Measurements from ENCODE around the gene DCANP1.

The DCANP1 gene

DNA sequence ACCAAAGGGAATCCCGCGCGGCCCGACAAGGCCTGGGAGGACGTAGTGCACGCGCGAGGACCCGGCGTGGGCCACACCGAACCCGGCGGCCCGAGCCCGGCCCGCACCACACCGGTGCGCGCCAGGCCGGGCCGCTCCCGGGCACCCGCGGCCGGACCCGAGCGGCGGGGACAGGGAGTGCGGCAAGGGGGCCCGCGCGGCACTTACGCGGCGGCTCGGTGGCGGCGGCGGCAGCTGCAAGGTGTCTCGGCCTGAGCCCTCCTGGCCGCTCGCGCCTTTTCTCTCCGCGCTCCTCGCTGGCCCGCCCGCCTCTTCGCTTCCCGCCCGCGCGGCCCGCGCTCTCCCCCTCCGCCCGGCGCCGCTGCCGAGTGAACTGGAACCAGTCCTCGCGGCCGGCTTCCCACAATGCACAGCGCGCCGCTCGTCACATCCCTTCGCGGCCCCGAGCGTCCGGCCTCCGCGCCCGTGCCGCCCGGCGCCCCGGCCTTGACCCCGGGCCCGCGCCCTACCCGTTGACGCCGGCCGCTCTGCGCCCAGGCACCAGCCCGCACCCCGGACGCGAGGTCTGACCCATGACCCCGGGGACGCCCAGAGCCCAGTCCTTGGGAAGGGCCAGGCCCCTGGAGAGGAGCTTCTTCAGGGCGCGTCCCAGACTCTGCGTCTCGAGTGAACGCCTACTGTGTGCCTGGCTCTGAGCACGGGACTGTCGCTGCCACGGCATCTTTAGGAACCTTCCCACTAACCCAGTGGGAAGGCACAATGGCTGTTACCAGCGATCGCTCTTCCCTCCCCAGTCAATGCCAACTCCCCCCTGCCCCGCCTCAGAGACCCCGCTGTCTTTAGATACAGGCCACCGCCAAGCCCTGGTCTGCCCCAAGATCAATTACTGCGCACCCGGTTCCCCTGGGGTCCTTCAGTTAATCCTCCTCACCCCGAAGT lies 48.0 kb downstream of the DCANP1 start, which contains the start of gene MACROH2A1:
Gene MACROH2A1, minus strand, starts transcription at position 377 of the 939 bp plus-strand sequence. CDS start 10,138 bp downstream, outside the sequence.
- Histone ChIP-seq H4K8ac (ENCODE audit: low read depth, low read length) (peak within 1 kb of the TSS; percentile 97), H3K14ac (ENCODE audit: low read length) (peak within 1 kb of the TSS; percentile 93), H3K4me2 (ENCODE audit: low read length) (peak within 1 kb of the TSS; percentile 79), H3K9ac (ENCODE audit: low read length) (peak within 1 kb of the TSS; percentile 97), H3K4me1 (ENCODE audit: control insufficient read depth in 1 of 2, insufficient read depth in 2 of 2, low read length in 2 of 2) (peaks cover 7 to 18% of the 10 kb centered on the region in 2 experiments), H2AK5ac (ENCODE audit: low read length) (peak within 1 kb of the TSS; percentile 69), H3K18ac (ENCODE audit: low read length) (peak within 1 kb of the TSS; percentile 70), H3K4me3 (ENCODE audit: low read depth, low read length) (peak within 1 kb of the TSS; percentile 96), H4K12ac (ENCODE audit: low read depth, low read length) (peak within 1 kb of the TSS; percentile 87), H2BK5ac (ENCODE audit: low read depth, low read length, poor library complexity) (peak within 1 kb of the TSS; percentile 60), H3K79me2 (ENCODE audit: control insufficient read depth, insufficient read depth, low read length, poor library complexity) (peaks cover 16% of the 10 kb centered on the region), H3K23ac (ENCODE audit: low read length) (no peak within 1 kb of the TSS), H3K27me3 (ENCODE audit: insufficient read depth, low read length) (peaks cover 8% of the 10 kb centered on the region), H3K79me1 (ENCODE audit: low read length) (peaks cover 16% of the 10 kb centered on the region), H2BK120ac (ENCODE audit: insufficient read depth, low read length, poor library complexity) (peak within 1 kb of the TSS; percentile 88), H3K27ac (ENCODE audit: low read depth, low read length) (peak within 1 kb of the TSS; percentile 48), H3K4ac (ENCODE audit: low read depth, low read length) (peak within 1 kb of the TSS; percentile 91), H3K9me3 (ENCODE audit: insufficient read depth, low read depth, low read length) (no peaks in the 10 kb centered on the region), H3K36me3 (ENCODE audit: control insufficient read depth in 1 of 2, insufficient read depth in 2 of 2, low read length in 2 of 2) (no peaks in the 10 kb centered on the region), H2AFZ (ENCODE audit: insufficient read depth, low read length, poor library complexity) (peak within 1 kb of the TSS; percentile 94), H2BK12ac (ENCODE audit: low read length) (peak within 1 kb of the TSS; percentile 8), H4K91ac (ENCODE audit: low read depth, low read length) (peak within 1 kb of the TSS; percentile 90)
- peak; percentile 67 to 84 for DNase-seq
- no CpG with 5 or more reads among the region's 109 CpGs for WGBS (ENCODE audit: extremely low coverage, insufficient coverage, insufficient read length)

DNA sequence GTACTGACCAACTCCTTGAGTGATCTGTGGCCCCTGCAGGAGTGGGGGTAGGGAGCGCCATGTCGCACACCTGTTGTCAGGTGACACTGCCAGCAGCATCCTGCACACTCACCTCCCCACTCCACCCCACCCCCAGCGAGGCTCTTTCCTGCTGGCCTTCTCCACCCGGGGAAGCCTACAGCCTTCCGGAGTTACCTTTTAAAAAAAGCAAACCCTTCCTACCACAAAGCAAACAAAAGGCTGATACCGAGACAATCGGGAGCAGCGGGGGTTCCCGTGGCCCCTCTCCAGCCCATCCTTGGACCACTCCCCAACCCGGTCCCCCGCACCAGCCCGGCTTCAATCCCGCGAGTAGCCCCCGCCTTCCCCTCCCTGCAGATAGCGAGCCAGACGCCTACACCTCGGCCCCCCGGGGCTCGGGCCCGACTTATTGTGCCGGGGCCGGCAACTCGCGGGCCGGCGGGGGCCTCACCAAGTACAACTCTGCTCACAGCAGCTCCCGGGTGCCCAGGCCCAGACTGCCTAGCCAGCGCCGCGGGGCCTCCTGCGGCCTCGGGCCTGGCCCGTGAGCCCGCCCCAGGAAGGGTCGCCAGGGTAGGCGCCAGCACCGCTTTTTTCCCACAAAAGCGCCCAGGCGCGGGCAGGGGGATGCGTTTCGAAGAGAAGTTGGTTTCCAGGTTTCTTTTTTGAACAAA lies 48.8 kb downstream of the DCANP1 start:
- no CpG with 5 or more reads among the region's 43 CpGs for WGBS (ENCODE audit: extremely low coverage, insufficient coverage, insufficient read length)
- peak overlapping the region; percentile 91 for H3K4ac ChIP-seq (ENCODE audit: low read depth, low read length)
- H3K27ac ChIP-seq (ENCODE audit: low read depth, low read length): peak overlapping the region; percentile 48
- peak overlapping the region; percentile 88 for H2BK120ac ChIP-seq (ENCODE audit: insufficient read depth, low read length, poor library complexity)
- peak overlapping the region; percentile 96 for H3K4me3 ChIP-seq (ENCODE audit: low read depth, low read length)
- H3K9ac ChIP-seq (ENCODE audit: low read length): peak overlapping the region; percentile 97
- H3K9me3 ChIP-seq (ENCODE audit: insufficient read depth, low read depth, low read length): no peaks in the 10 kb centered on the region
- H3K27me3 ChIP-seq (ENCODE audit: insufficient read depth, low read length): peaks cover 8% of the 10 kb centered on the region
- H3K23ac ChIP-seq (ENCODE audit: low read length): no peak overlapping the region
- H3K18ac ChIP-seq (ENCODE audit: low read length): peak overlapping the region; percentile 70
- H2BK12ac ChIP-seq (ENCODE audit: low read length): no peak overlapping the region
- peak overlapping the region; percentile 87 for H4K12ac ChIP-seq (ENCODE audit: low read depth, low read length)
- peaks cover 16% of the 10 kb centered on the region for H3K79me1 ChIP-seq (ENCODE audit: low read length)
- H3K79me2 ChIP-seq (ENCODE audit: control insufficient read depth, insufficient read depth, low read length, poor library complexity): peaks cover 16% of the 10 kb centered on the region
- peak overlapping the region; percentile 90 for H3K14ac ChIP-seq (ENCODE audit: low read length)
- H3K4me2 ChIP-seq (ENCODE audit: low read length): peak overlapping the region; percentile 79
- H3K36me3 ChIP-seq (ENCODE audit: control insufficient read depth in 1 of 2, insufficient read depth in 2 of 2, low read length in 2 of 2): peaks cover 0 to 3% of the 10 kb centered on the region in 2 experiments
- DNase-seq: peak in 1 of 2 donors; percentile 33
- peak overlapping the region; percentile 60 for H2BK5ac ChIP-seq (ENCODE audit: low read depth, low read length, poor library complexity)
- H2AK5ac ChIP-seq (ENCODE audit: low read length): peak overlapping the region; percentile 69
- peak overlapping the region; percentile 97 for H4K8ac ChIP-seq (ENCODE audit: low read depth, low read length)
- peak overlapping the region; percentile 81 for H2AFZ ChIP-seq (ENCODE audit: insufficient read depth, low read length, poor library complexity)
- peaks cover 10 to 22% of the 10 kb centered on the region in 2 experiments for H3K4me1 ChIP-seq (ENCODE audit: control insufficient read depth in 1 of 2, insufficient read depth in 2 of 2, low read length in 2 of 2)
- H4K91ac ChIP-seq (ENCODE audit: low read depth, low read length): peak overlapping the region; percentile 90

DNA sequence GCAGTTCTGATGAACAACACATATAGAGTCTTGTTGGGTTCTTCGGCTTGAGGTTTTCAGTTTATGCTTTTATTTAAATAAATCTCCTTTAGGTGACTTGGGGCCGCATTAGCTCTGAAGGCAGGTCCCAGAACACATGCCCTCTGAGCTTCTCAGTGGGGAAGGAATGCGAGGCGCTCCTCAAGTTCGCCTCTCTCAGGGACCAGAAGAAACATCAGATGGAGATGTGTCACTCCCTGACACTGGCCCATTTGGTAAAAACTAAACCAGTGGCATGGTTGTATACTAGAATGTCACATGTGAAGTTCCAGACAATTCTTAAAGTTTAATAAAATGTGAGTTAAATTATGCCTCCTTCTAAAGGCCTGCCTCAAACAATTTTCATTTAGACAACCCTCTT lies 50.1 kb downstream of the DCANP1 start:
- Histone ChIP-seq H2BK12ac (ENCODE audit: low read length) (no peak overlapping the region), H3K79me1 (ENCODE audit: low read length) (peaks cover 16% of the 10 kb centered on the region), H3K4me3 (ENCODE audit: low read depth, low read length) (no peak overlapping the region), H2AFZ (ENCODE audit: insufficient read depth, low read length, poor library complexity) (no peak overlapping the region), H2BK5ac (ENCODE audit: low read depth, low read length, poor library complexity) (no peak overlapping the region), H2BK120ac (ENCODE audit: insufficient read depth, low read length, poor library complexity) (no peak overlapping the region), H3K23ac (ENCODE audit: low read length) (no peak overlapping the region), H3K27ac (ENCODE audit: low read depth, low read length) (no peak overlapping the region), H3K14ac (ENCODE audit: low read length) (no peak overlapping the region), H2AK5ac (ENCODE audit: low read length) (no peak overlapping the region), H3K4ac (ENCODE audit: low read depth, low read length) (peak overlapping the region; percentile 25), H4K91ac (ENCODE audit: low read depth, low read length) (peak overlapping the region; percentile 3), H3K27me3 (ENCODE audit: insufficient read depth, low read length) (peaks cover 8% of the 10 kb centered on the region), H3K36me3 (ENCODE audit: control insufficient read depth in 1 of 2, insufficient read depth in 2 of 2, low read length in 2 of 2) (peaks cover 0 to 3% of the 10 kb centered on the region in 2 experiments), H4K8ac (ENCODE audit: low read depth, low read length) (no peak overlapping the region), H3K4me1 (ENCODE audit: control insufficient read depth in 1 of 2, insufficient read depth in 2 of 2, low read length in 2 of 2) (peaks cover 13 to 24% of the 10 kb centered on the region in 2 experiments), H3K9ac (ENCODE audit: low read length) (no peak overlapping the region), H3K79me2 (ENCODE audit: control insufficient read depth, insufficient read depth, low read length, poor library complexity) (peaks cover 16% of the 10 kb centered on the region), H3K18ac (ENCODE audit: low read length) (no peak overlapping the region), H3K4me2 (ENCODE audit: low read length) (no peak overlapping the region), H4K12ac (ENCODE audit: low read depth, low read length) (no peak overlapping the region), H3K9me3 (ENCODE audit: insufficient read depth, low read depth, low read length) (no peaks in the 10 kb centered on the region)
- no CpG with 5 or more reads among the region's 5 CpGs for WGBS (ENCODE audit: extremely low coverage, insufficient coverage, insufficient read length)
- no peak for DNase-seq

DNA sequence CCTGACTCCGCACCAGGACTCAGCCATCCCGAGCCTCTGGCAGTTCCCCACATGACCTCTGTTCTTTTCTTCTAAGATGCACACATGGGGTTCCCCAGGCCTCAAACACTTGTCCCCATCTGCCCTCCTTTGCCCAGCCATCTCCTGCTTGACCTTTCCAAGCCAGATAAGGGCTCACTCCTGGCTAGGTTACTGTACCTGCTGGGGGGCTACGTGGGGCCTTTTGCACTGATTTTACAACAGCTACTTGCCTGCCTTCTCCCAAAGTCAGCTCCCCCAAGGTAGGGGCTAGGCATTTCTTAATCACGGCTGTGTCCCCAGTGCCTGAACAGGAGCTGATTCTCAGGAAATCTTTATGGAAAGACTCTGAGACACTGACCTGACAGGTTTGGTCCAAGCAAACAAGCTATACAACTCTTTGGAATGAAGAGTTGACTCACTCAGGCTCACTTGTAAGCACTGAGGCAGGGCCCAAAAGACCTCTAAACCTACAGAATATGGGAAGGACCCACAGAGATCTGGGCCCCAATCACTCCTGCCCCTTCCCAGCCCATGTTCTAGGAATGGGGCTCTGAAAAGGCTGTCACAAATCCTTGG lies 50.6 kb downstream of the DCANP1 start:
- Histone ChIP-seq H3K9me3 (ENCODE audit: insufficient read depth, low read depth, low read length) (no peaks in the 10 kb centered on the region), H3K14ac (ENCODE audit: low read length) (no peak overlapping the region), H3K79me2 (ENCODE audit: control insufficient read depth, insufficient read depth, low read length, poor library complexity) (peaks cover 19% of the 10 kb centered on the region), H4K91ac (ENCODE audit: low read depth, low read length) (peak overlapping the region; percentile 3), H3K18ac (ENCODE audit: low read length) (no peak overlapping the region), H2BK120ac (ENCODE audit: insufficient read depth, low read length, poor library complexity) (no peak overlapping the region), H2BK12ac (ENCODE audit: low read length) (no peak overlapping the region), H3K27ac (ENCODE audit: low read depth, low read length) (no peak overlapping the region), H4K8ac (ENCODE audit: low read depth, low read length) (no peak overlapping the region), H3K9ac (ENCODE audit: low read length) (no peak overlapping the region), H3K4me3 (ENCODE audit: low read depth, low read length) (no peak overlapping the region), H2AFZ (ENCODE audit: insufficient read depth, low read length, poor library complexity) (no peak overlapping the region), H3K23ac (ENCODE audit: low read length) (no peak overlapping the region), H3K79me1 (ENCODE audit: low read length) (peaks cover 20% of the 10 kb centered on the region), H3K27me3 (ENCODE audit: insufficient read depth, low read length) (peaks cover 8% of the 10 kb centered on the region), H3K4me2 (ENCODE audit: low read length) (no peak overlapping the region), H4K12ac (ENCODE audit: low read depth, low read length) (no peak overlapping the region), H2BK5ac (ENCODE audit: low read depth, low read length, poor library complexity) (no peak overlapping the region), H3K4me1 (ENCODE audit: control insufficient read depth in 1 of 2, insufficient read depth in 2 of 2, low read length in 2 of 2) (peaks cover 18 to 29% of the 10 kb centered on the region in 2 experiments), H3K4ac (ENCODE audit: low read depth, low read length) (peak overlapping the region; percentile 43), H3K36me3 (ENCODE audit: control insufficient read depth in 1 of 2, insufficient read depth in 2 of 2, low read length in 2 of 2) (peaks cover 0 to 3% of the 10 kb centered on the region in 2 experiments), H2AK5ac (ENCODE audit: low read length) (no peak overlapping the region)
- no CpG with 5 or more reads among the region's 4 CpGs for WGBS (ENCODE audit: extremely low coverage, insufficient coverage, insufficient read length)
- peak; percentile 28 to 70 for DNase-seq

Measured in trophoblast cell (in vitro differentiated cells and primary cell).